ENCODE data around the gene ENGASE.

GRCh38 chr17:79036596-79036995 is 38.0 kb upstream of the ENGASE start:
- TF ChIP-seq CTCF (conservative IDR thresholded peaks at IDR 0.05 in 1 of 2, IDR thresholded peaks at IDR 0.05 in 1 of 2; ENCODE audit: low read depth in 1 of 2, low read length in 2 of 2) (no peak), EZH2 (IDR thresholded peaks at IDR 0.05; ENCODE audit: low read length, missing control alignments) (no peak)
